Trophoblast cell (in vitro differentiated cells and primary cell): ENCODE measurements around the gene C17orf50.
A peak's percentile ranks its signal among the peaks of the same experiment; 100 is the strongest.

Source experiments
- DNase-seq, 2 donors: peaks; one replicate each; pipeline ENCODE4 v3.0.0-alpha.2; 2016
- H2AFZ ChIP-seq: 2 replicates; pipeline ENCODE4 v1.6.1; 2013; ENCODE audit warnings: low read length, moderate library complexity, mild to moderate bottlenecking; ENCODE audit not compliant: insufficient read depth, poor library complexity
- H2AK5ac ChIP-seq: 2 replicates; pipeline ENCODE4 v1.6.1; 2013; ENCODE audit warnings: mild to moderate bottlenecking, low read length
- H2BK120ac ChIP-seq: 2 replicates; pipeline ENCODE4 v1.6.1; 2013; ENCODE audit warnings: low read length, mild to moderate bottlenecking, moderate library complexity; ENCODE audit not compliant: insufficient read depth, poor library complexity
- H2BK12ac ChIP-seq: 2 replicates; pipeline ENCODE4 v1.6.1; 2013; ENCODE audit warnings: mild to moderate bottlenecking, low read length, moderate library complexity
- H2BK5ac ChIP-seq: 2 replicates; pipeline ENCODE4 v1.6.1; 2013; ENCODE audit warnings: low read length, low read depth, moderate library complexity, mild to moderate bottlenecking; ENCODE audit not compliant: poor library complexity
- H3K14ac ChIP-seq: 2 replicates; pipeline ENCODE4 v1.6.1; 2013; ENCODE audit warnings: mild to moderate bottlenecking, low read length
- H3K18ac ChIP-seq: 2 replicates; pipeline ENCODE4 v1.6.1; 2013; ENCODE audit warnings: mild to moderate bottlenecking, low read length
- H3K23ac ChIP-seq: 2 replicates; pipeline ENCODE4 v1.6.1; 2013; ENCODE audit warnings: low read length
- H3K27ac ChIP-seq: 2 replicates; pipeline ENCODE4 v1.5.1; 2013; ENCODE audit warnings: low read depth, mild to moderate bottlenecking, inconsistent platforms, low read length, moderate library complexity
- H3K27me3 ChIP-seq: 2 replicates; pipeline ENCODE4 v1.6.1; 2013; ENCODE audit warnings: inconsistent platforms, mild to moderate bottlenecking, low read length, moderate library complexity; ENCODE audit not compliant: insufficient read depth
- H3K36me3 ChIP-seq, 2 experiments: 1 replicate in 1 of 2; 2 replicates in 1 of 2; pipeline ENCODE4 v1.6.1; 2013; ENCODE audit warnings: low read length in 2 of 2, mild to moderate bottlenecking in 2 of 2, moderate library complexity in 1 of 2; ENCODE audit not compliant: insufficient read depth in 2 of 2, control insufficient read depth in 1 of 2
- H3K4ac ChIP-seq: 2 replicates; pipeline ENCODE4 v1.6.1; 2013; ENCODE audit warnings: low read depth, mild to moderate bottlenecking, low read length, moderate library complexity
- H3K4me1 ChIP-seq, 2 experiments: 1 replicate in 1 of 2; 2 replicates in 1 of 2; pipeline ENCODE4 v1.6.1; 2013; ENCODE audit warnings: low read length in 2 of 2, mild to moderate bottlenecking in 2 of 2, moderate library complexity in 1 of 2; ENCODE audit not compliant: insufficient read depth in 2 of 2, control insufficient read depth in 1 of 2
- H3K4me2 ChIP-seq: 2 replicates; pipeline ENCODE4 v1.6.1; 2013; ENCODE audit warnings: inconsistent platforms, mild to moderate bottlenecking, low read length, moderate library complexity
- H3K4me3 ChIP-seq: 2 replicates; pipeline ENCODE4 v1.5.1; 2013; ENCODE audit warnings: mild to moderate bottlenecking, low read depth, low read length, inconsistent platforms
- H3K79me1 ChIP-seq: one replicate; pipeline ENCODE4 v1.6.1; 2013; ENCODE audit warnings: low read length
- H3K79me2 ChIP-seq: 2 replicates; pipeline ENCODE4 v1.6.1; 2013; ENCODE audit warnings: low read length, mild to moderate bottlenecking; ENCODE audit not compliant: control insufficient read depth, insufficient read depth, poor library complexity
- H3K9ac ChIP-seq: 2 replicates; pipeline ENCODE4 v1.6.1; 2013; ENCODE audit warnings: mild to moderate bottlenecking, low read length
- H3K9me3 ChIP-seq: 2 replicates; pipeline ENCODE4 v1.6.1; 2013; ENCODE audit warnings: low read depth, mild to moderate bottlenecking, control low read depth, inconsistent platforms, low read length; ENCODE audit not compliant: insufficient read depth
- H4K12ac ChIP-seq: 2 replicates; pipeline ENCODE4 v1.6.1; 2013; ENCODE audit warnings: low read depth, mild to moderate bottlenecking, low read length, moderate library complexity
- H4K8ac ChIP-seq: 2 replicates; pipeline ENCODE4 v1.6.1; 2013; ENCODE audit warnings: low read depth, mild to moderate bottlenecking, low read length, moderate library complexity
- H4K91ac ChIP-seq: one replicate; pipeline ENCODE4 v1.6.1; 2013; ENCODE audit warnings: low read depth, mild to moderate bottlenecking, low read length, moderate library complexity
- WGBS: extraction: QIAGEN DNeasy Blood & Tissue Kit; methylation state at CpG from one replicate; pipeline ENCODE4 v1.1.7; 2013; ENCODE audit warnings: missing lambda C conversion rate; ENCODE audit not compliant: insufficient read length, insufficient coverage; ENCODE audit errors: extremely low coverage; 5-methylcytosine and 5-hydroxymethylcytosine counted together

Gene C17orf50

GRCh38 chr17:35773679-35774425, 13.2 kb downstream of the C17orf50 start:
- no CpG with 5 or more reads among the region's 10 CpGs for WGBS
- no peak overlapping the region for H3K4ac ChIP-seq
- H3K79me1 ChIP-seq, result no peaks in the 10 kb centered on the region
- H3K4me3 ChIP-seq, result no peak overlapping the region
- no peak overlapping the region for H2AFZ ChIP-seq
- H4K8ac ChIP-seq, result no peak overlapping the region
- peaks cover 11 to 12% of the 10 kb centered on the region in 2 experiments for H3K4me1 ChIP-seq
- DNase-seq, result no peak
- peak overlapping the region; percentile 7 for H4K91ac ChIP-seq
- no peak overlapping the region for H2BK5ac ChIP-seq
- no peak overlapping the region for H3K23ac ChIP-seq
- no peaks in the 10 kb centered on the region for H3K79me2 ChIP-seq
- H4K12ac ChIP-seq, result no peak overlapping the region
- H2BK12ac ChIP-seq, result no peak overlapping the region
- H3K18ac ChIP-seq, result no peak overlapping the region
- no peak overlapping the region for H3K4me2 ChIP-seq
- peak overlapping the region; percentile 12 for H2AK5ac ChIP-seq
- H3K36me3 ChIP-seq, result peaks cover 0 to 7% of the 10 kb centered on the region in 2 experiments
- H3K27ac ChIP-seq, result no peak overlapping the region
- no peak overlapping the region for H3K9ac ChIP-seq
- no peaks in the 10 kb centered on the region for H3K27me3 ChIP-seq
- no peak overlapping the region for H2BK120ac ChIP-seq
- no peaks in the 10 kb centered on the region for H3K9me3 ChIP-seq
- no peak overlapping the region for H3K14ac ChIP-seq

- no peak overlapping the region for H3K4ac ChIP-seq
- H3K79me2 ChIP-seq, result no peaks in the 10 kb centered on the region
- no peak overlapping the region for H3K14ac ChIP-seq
- no peak overlapping the region for H2BK12ac ChIP-seq
- H3K23ac ChIP-seq, result no peak overlapping the region
- no peak overlapping the region for H2BK120ac ChIP-seq
- H3K79me1 ChIP-seq, result no peaks in the 10 kb centered on the region
- H3K4me3 ChIP-seq, result no peak overlapping the region
- H3K27ac ChIP-seq, result no peak overlapping the region
- no peak overlapping the region for H3K18ac ChIP-seq
- no peaks in the 10 kb centered on the region for H3K27me3 ChIP-seq
- no peak overlapping the region for H3K9ac ChIP-seq
- H3K9me3 ChIP-seq, result no peaks in the 10 kb centered on the region
- no peak overlapping the region for H2BK5ac ChIP-seq
- no CpG with 5 or more reads among the region's 5 CpGs for WGBS
- H4K12ac ChIP-seq, result no peak overlapping the region
- no peak overlapping the region for H2AFZ ChIP-seq
- H3K36me3 ChIP-seq, result peaks cover 0 to 7% of the 10 kb centered on the region in 2 experiments
- DNase-seq, result no peak
- no peak overlapping the region for H3K4me2 ChIP-seq
- no peak overlapping the region for H4K91ac ChIP-seq
- H3K4me1 ChIP-seq, result peaks cover 16% of the 10 kb centered on the region in 2 experiments
- H2AK5ac ChIP-seq, result no peak overlapping the region
- no peak overlapping the region for H4K8ac ChIP-seq
These were observed 13.8 kb downstream of the C17orf50 start for GRCh38 chr17:35774499-35774898.

GRCh38 chr17:35775039-35775438, 14.4 kb downstream of the C17orf50 start:
- Histone ChIP-seq H2BK120ac (no peak overlapping the region), H3K23ac (no peak overlapping the region), H4K12ac (no peak overlapping the region), H2BK12ac (no peak overlapping the region), H2BK5ac (no peak overlapping the region), H2AFZ (no peak overlapping the region), H3K14ac (no peak overlapping the region), H3K36me3 (peaks cover 0 to 7% of the 10 kb centered on the region in 2 experiments), H3K18ac (no peak overlapping the region), H3K9me3 (no peaks in the 10 kb centered on the region), H3K4ac (no peak overlapping the region), H3K79me2 (no peaks in the 10 kb centered on the region), H3K4me2 (no peak overlapping the region), H2AK5ac (no peak overlapping the region), H3K4me3 (no peak overlapping the region), H3K79me1 (no peaks in the 10 kb centered on the region), H3K27ac (no peak overlapping the region), H4K91ac (no peak overlapping the region), H3K9ac (no peak overlapping the region), H3K27me3 (no peaks in the 10 kb centered on the region), H3K4me1 (peaks cover 16% of the 10 kb centered on the region in 2 experiments), H4K8ac (no peak overlapping the region)
- DNase-seq, result no peak
- WGBS, result no CpG with 5 or more reads among the region's 5 CpGs

DNA sequence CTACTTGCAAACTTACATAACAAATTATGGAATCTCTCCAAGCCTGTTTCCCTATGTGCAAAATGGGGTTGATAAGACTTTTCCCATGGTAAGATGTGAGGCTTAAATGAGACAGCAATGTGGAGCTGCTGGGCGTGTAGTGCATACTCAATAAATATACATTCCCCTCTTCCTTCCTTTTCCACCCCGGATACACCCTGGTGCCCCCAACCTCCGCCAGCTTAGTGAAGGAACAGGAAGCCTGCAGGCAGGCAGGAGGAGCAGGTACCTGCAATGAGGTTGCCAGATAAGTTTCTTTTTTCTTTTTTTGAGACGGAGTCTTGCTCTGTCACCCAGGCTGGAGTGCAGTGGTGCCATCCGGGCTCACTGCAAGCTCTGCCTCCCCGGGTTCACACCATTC, 14.9 kb downstream of the C17orf50 start:
- no peak overlapping the region for H3K9ac ChIP-seq
- H4K8ac ChIP-seq, result no peak overlapping the region
- peaks cover 0 to 7% of the 10 kb centered on the region in 2 experiments for H3K36me3 ChIP-seq
- H3K4ac ChIP-seq, result no peak overlapping the region
- H3K9me3 ChIP-seq, result no peaks in the 10 kb centered on the region
- H3K79me2 ChIP-seq, result no peaks in the 10 kb centered on the region
- no peaks in the 10 kb centered on the region for H3K27me3 ChIP-seq
- no peak overlapping the region for H3K4me3 ChIP-seq
- no peaks in the 10 kb centered on the region for H3K79me1 ChIP-seq
- no peak overlapping the region for H2AK5ac ChIP-seq
- no peak overlapping the region for H4K12ac ChIP-seq
- H3K14ac ChIP-seq, result no peak overlapping the region
- H3K4me1 ChIP-seq, result peaks cover 16% of the 10 kb centered on the region in 2 experiments
- H2BK5ac ChIP-seq, result no peak overlapping the region
- H3K18ac ChIP-seq, result no peak overlapping the region
- no peak overlapping the region for H2BK12ac ChIP-seq
- H3K27ac ChIP-seq, result no peak overlapping the region
- no peak overlapping the region for H2AFZ ChIP-seq
- H4K91ac ChIP-seq, result no peak overlapping the region
- no peak for DNase-seq
- no peak overlapping the region for H3K23ac ChIP-seq
- H2BK120ac ChIP-seq, result no peak overlapping the region
- no CpG with 5 or more reads among the region's 6 CpGs for WGBS
- H3K4me2 ChIP-seq, result no peak overlapping the region
